ES-I3 (cell line): ENCODE measurements around the gene NOL6.
"Not testable (repeated sequence)": the region's sequence is repeated elsewhere in the genome, so short reads cannot be mapped to it uniquely, and the experiment has no call there.

Experiments
- H3K36me3 ChIP-seq: 2 replicates; pipeline ENCODE4 v1.6.1; 2013; ENCODE audit warnings: mild to moderate bottlenecking, low read length, control low read depth, moderate library complexity; ENCODE audit not compliant: insufficient read depth
- H3K4me1 ChIP-seq: 2 replicates; pipeline ENCODE4 v1.6.1; 2013; ENCODE audit warnings: mild to moderate bottlenecking, control low read depth, low read length; ENCODE audit not compliant: insufficient read depth
- H3K9ac ChIP-seq: 2 replicates; pipeline ENCODE4 v1.6.1; 2013; ENCODE audit warnings: low read depth, mild to moderate bottlenecking, low read length, moderate library complexity
- H3K9me3 ChIP-seq: 2 replicates; pipeline ENCODE4 v1.6.1; 2013; ENCODE audit warnings: mild to moderate bottlenecking, low read length, moderate library complexity; ENCODE audit not compliant: control insufficient read depth, insufficient read depth

Gene NOL6

GRCh38 chr9:33466565-33467495, 6.9 kb downstream of the NOL6 start:
- Histone ChIP-seq H3K36me3 (peaks cover 44% of the 10 kb centered on the region), H3K9ac (no peak overlapping the region), H3K4me1 (0 out of 2 replicates have a peak, but pooled peaks cover 2% of the 10 kb centered on the region), H3K9me3 (no peaks in the 10 kb centered on the region)

GRCh38 chr9:33465596-33466564, 7.8 kb downstream of the NOL6 start:
- Histone ChIP-seq H3K9me3 (no peaks in the 10 kb centered on the region), H3K4me1 (no peaks in the 10 kb centered on the region), H3K36me3 (peaks cover 45% of the 10 kb centered on the region), H3K9ac (no peak overlapping the region)

DNA sequence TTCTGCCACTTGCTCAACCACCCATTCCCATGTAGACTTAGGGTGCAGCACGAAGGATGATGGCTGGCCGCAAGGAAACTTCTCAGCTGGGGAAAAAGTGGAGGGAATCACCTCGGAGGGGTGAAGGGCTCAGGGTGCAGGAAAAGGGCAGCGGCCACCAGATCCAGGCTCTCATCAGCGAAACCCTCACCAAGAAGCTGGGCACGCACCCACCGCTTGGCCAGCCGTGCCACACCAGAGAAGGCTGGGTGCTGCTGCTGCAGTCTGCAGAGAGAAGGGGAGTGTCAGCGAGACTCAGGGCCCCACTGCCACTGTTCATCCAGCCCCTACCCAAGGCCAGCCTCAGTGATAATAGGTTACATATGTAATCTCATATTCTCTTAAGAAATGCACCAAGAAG, 8.6 kb downstream of the NOL6 start:
- Histone ChIP-seq H3K4me1 (no peaks in the 10 kb centered on the region), H3K36me3 (peaks cover 46% of the 10 kb centered on the region), H3K9ac (no peak overlapping the region), H3K9me3 (no peaks in the 10 kb centered on the region)

- H3K9me3 ChIP-seq, result no peaks in the 10 kb centered on the region
- H3K9ac ChIP-seq, result no peak overlapping the region
- H3K4me1 ChIP-seq, result peaks cover 4% of the 10 kb centered on the region; the same call in 1 of the 2 replicates
- peaks cover 39% of the 10 kb centered on the region for H3K36me3 ChIP-seq
Measured at GRCh38 chr9:33464045-33464636, 9.6 kb downstream of the NOL6 start.

DNA sequence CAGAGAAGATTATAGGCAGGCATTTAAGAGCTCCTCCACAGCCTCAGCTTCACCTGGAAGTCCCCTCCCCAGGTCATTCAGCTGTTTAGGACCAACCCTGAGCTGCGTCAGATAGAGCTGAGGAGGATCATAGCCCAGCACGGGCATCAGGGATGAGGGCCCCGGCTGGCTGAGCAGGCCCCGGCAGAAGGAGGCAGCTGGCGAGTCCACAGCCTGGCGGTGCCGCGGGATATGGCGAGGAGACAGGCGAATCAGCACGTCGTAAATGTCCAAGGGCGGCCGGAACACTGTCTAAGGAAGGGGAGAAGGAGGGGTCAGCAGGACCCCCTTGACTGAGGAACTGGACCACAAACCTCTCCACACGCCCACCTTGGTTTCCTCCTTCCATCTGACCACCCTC, 10.6 kb downstream of the NOL6 start:
- Histone ChIP-seq H3K4me1 (peaks cover 14% of the 10 kb centered on the region; the same call in 1 of the 2 replicates), H3K36me3 (peaks cover 32% of the 10 kb centered on the region), H3K9ac (no peak overlapping the region), H3K9me3 (no peaks in the 10 kb centered on the region)

GRCh38 chr9:33461492-33461891, 12.2 kb downstream of the NOL6 start:
- Histone ChIP-seq H3K9me3 (no peaks in the 10 kb centered on the region), H3K4me1 (peaks cover 14% of the 10 kb centered on the region; the same call in 1 of the 2 replicates), H3K9ac (no peak overlapping the region), H3K36me3 (peaks cover 30% of the 10 kb centered on the region)

DNA sequence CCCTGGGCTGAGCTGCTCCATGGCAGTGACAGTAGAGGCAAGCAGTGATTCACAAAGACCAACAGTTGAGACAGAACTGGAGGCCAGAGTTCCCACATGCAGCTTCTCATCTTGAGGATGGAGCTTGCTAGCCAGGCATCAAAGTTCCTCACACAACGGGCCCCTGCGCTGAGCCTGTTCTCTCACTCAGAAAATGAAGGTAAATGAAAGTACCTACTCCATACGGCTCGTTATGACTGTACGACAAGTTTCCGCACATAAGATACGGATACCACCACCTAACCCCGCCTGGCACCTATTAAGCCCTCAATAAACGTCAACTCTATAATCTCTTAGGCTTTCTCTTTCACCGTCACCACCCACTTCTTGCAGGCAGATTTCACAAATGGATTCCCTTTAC, 12.9 kb downstream of the NOL6 start:
- H3K9ac ChIP-seq, result no peak overlapping the region
- no peaks in the 10 kb centered on the region for H3K9me3 ChIP-seq
- H3K36me3 ChIP-seq, result peaks cover 26% of the 10 kb centered on the region
- H3K4me1 ChIP-seq, result peaks cover 14% of the 10 kb centered on the region; the same call in 1 of the 2 replicates

DNA sequence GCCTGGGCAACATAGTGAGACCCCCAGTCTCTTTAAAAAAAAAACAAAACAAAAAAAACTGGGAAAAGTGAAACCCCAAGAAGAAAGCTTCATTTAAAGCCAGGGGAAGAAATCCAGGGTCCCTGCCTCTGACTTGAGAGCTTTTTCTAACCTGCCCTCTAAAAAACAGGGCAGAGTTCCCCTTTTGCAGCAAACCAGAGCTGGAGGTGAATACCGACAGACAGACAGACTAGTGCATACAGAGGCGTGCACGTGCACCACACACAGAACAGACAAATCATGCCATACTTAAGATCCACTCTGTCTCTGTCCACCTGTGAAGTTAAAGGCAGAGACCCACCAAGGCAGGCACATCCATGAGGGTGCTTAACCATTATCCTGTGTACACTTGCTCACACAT, 14.6 kb downstream of the NOL6 start:
- no peak overlapping the region for H3K9ac ChIP-seq
- no peaks in the 10 kb centered on the region for H3K9me3 ChIP-seq
- peaks cover 19% of the 10 kb centered on the region for H3K36me3 ChIP-seq
- peaks cover 14% of the 10 kb centered on the region; the same call in 1 of the 2 replicates for H3K4me1 ChIP-seq

DNA sequence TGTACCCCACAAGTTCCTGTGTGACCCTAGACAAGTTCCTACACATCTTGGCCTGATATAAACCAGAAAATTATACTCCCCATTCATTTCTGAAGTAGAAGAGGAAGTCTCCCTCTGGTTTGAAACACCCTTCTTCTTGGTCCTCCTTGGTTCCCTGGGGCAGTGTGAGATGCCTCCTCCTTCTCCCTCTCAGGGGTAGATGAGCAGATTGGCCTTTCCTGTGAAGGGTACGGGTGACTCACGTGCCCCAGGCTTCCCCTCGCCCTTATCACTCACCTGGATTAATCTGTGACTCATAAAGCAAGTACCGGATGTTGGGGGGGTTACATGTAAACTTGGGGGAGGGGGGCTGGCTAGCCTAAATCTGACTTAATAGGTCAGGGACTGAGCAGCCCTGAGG, 15.3 kb downstream of the NOL6 start:
- no peaks in the 10 kb centered on the region for H3K9me3 ChIP-seq
- H3K36me3 ChIP-seq, result peaks cover 16% of the 10 kb centered on the region
- no peak overlapping the region for H3K9ac ChIP-seq
- peaks cover 17% of the 10 kb centered on the region; the same call in 1 of the 2 replicates for H3K4me1 ChIP-seq

DNA sequence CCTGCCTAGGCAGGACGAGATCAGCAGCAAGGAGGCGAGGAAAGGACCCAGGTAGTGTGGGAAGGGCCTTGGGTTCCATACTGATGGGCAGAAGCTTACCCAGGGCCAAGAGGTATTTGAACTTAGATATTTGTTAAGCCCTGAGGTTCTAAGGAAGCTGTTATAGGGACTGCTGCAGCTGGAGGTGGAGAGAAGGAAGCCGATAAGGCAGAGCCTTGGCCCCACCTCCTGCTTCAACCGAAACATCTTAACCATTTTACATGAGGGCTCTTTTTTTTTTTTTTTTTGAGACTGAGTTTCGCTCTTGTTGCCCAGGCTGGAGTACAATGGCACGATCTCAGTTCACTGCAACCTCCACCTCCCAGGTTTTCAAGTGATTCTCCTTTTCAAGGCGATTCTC, 17.8 kb downstream of the NOL6 start:
- peaks cover 26% of the 10 kb centered on the region; the same call in 1 of the 2 replicates for H3K4me1 ChIP-seq
- peaks cover under 1% of the 10 kb centered on the region; the same call in 1 of the 2 replicates for H3K36me3 ChIP-seq
- H3K9ac ChIP-seq, result no peak overlapping the region
- no peaks in the 10 kb centered on the region for H3K9me3 ChIP-seq

GRCh38 chr9:33455456-33455855, 18.3 kb downstream of the NOL6 start:
- not testable (repeated sequence) for H3K9ac ChIP-seq, H3K36me3 ChIP-seq, H3K9me3 ChIP-seq
- H3K4me1 ChIP-seq, result peaks cover 26% of the 10 kb centered on the region; the same call in 1 of the 2 replicates

DNA sequence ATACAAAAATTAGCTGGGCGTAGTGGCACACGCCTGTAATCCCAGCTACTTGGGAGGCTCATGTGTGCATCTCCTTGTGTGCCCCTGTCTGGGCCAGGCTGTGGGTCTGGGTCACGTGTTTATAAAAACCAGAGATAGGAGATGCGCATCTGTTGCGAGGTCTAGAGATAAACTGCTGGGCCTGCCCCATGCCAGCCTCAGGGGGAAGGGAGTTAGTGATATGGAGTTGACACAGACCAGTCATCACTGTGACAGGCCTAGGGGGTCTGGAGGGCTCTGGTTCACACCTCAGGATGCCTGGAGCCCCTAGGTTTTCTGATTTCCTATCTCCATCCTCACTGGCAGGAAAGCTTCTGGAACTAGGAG, 19.1 kb downstream of the NOL6 start:
- not testable (repeated sequence) for H3K36me3 ChIP-seq, H3K9ac ChIP-seq, H3K9me3 ChIP-seq
- H3K4me1 ChIP-seq, result peaks cover 26% of the 10 kb centered on the region; the same call in 1 of the 2 replicates

DNA sequence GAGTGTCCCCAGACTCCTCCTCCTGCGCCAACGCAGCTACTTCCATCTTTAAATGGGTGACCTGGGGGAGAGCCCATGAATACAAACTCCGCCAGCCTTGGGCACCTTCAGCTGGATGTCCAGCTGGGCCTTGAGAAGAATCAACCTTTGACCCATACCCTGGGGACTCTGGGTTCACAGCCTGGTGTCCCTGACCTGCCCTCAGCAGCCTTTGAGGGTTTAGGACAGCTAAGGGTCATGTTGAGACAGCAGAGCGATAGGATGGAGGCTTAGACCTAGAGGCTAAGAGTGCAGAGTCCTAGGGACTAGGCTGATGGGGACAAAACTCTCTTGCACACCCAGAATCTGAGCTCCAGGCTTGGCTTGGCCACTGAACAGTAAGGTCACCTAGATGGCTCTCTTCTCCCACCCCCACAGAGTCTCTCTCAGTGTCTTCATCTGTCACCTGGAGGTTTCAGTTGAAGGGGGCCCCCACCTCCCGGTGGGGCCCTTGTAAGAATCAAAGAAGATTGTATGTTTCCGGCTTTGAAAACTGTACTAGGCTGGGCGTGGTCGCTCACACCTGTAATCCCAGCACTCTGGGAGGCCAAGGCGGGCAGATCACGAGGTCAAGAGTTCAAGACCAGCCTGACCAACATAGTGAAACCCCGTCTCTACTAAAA, 19.6 kb downstream of the NOL6 start:
- no peaks in the 10 kb centered on the region for H3K9me3 ChIP-seq
- peaks cover 22% of the 10 kb centered on the region; the same call in 1 of the 2 replicates for H3K4me1 ChIP-seq
- no peaks in the 10 kb centered on the region; the same call in 1 of the 2 replicates for H3K36me3 ChIP-seq
- no peak overlapping the region for H3K9ac ChIP-seq
